Fibroblast of upper back skin (primary cell): ENCODE results near the gene GRB10.
"Not testable (repeated sequence)": the region's sequence is repeated elsewhere in the genome, so short reads cannot be mapped to it uniquely, and the experiment has no call there.

Experiments
- DNase-seq: peaks from one replicate; pipeline ENCODE4 v3.0.0-alpha.2; 2013

The GRB10 gene

GRCh38 chr7:50742401-50742800 lies 40.3 kb downstream of the GRB10 start:
- no peak for DNase-seq

- no peak for DNase-seq
These were observed 42.8 kb downstream of the GRB10 start for GRCh38 chr7:50739744-50740435.

- DNase-seq = no peak
These were observed 43.8 kb downstream of the GRB10 start for GRCh38 chr7:50738932-50739331.

GRCh38 chr7:50735836-50736235 lies 46.9 kb downstream of the GRB10 start:
- not testable (repeated sequence) for DNase-seq

- no peak for DNase-seq
These were observed 47.4 kb downstream of the GRB10 start for GRCh38 chr7:50735333-50735732.

GRCh38 chr7:50734246-50734645 lies 48.5 kb downstream of the GRB10 start:
- DNase-seq = no peak

GRCh38 chr7:50733552-50733951 lies 49.1 kb downstream of the GRB10 start:
- peak; percentile 49 for DNase-seq

- DNase-seq = no peak
These were observed 50.8 kb downstream of the GRB10 start for GRCh38 chr7:50731703-50732582.

GRCh38 chr7:50730446-50731400 lies 52.0 kb downstream of the GRB10 start:
- no peak for DNase-seq

- DNase-seq = peak; percentile 82
These were observed 52.7 kb downstream of the GRB10 start for GRCh38 chr7:50729962-50730361.

- peak; percentile 53 for DNase-seq
These were observed 54.5 kb downstream of the GRB10 start for GRCh38 chr7:50728184-50728583.

- no peak for DNase-seq
These were observed 55.0 kb downstream of the GRB10 start for GRCh38 chr7:50727711-50728110.

- no peak for DNase-seq
These were observed 55.6 kb downstream of the GRB10 start for GRCh38 chr7:50727072-50727471.

GRCh38 chr7:50725774-50726173 lies 56.9 kb downstream of the GRB10 start:
- no peak for DNase-seq

- no peak for DNase-seq
These were observed 57.9 kb downstream of the GRB10 start for GRCh38 chr7:50724526-50725520.

- DNase-seq = no peak
These were observed 58.8 kb downstream of the GRB10 start for GRCh38 chr7:50723888-50724287.

GRCh38 chr7:50723173-50723572 lies 59.5 kb downstream of the GRB10 start:
- no peak for DNase-seq

- no peak for DNase-seq
These were observed 60.9 kb downstream of the GRB10 start for GRCh38 chr7:50721661-50722259.

GRCh38 chr7:50721160-50721559 lies 61.5 kb downstream of the GRB10 start:
- DNase-seq = no peak

GRCh38 chr7:50720295-50720694 lies 62.4 kb downstream of the GRB10 start:
- DNase-seq = no peak

- no peak for DNase-seq
These were observed 63.8 kb downstream of the GRB10 start for GRCh38 chr7:50718876-50719275.
